DMS53 treated with DMSO at 0.1 percent for 48 hours (cell line): ENCODE measurements around the gene NT5C2.
"Not testable (repeated sequence)": the region's sequence is repeated elsewhere in the genome, so short reads cannot be mapped to it uniquely, and the experiment has no call there.

Experiments used
- DNase-seq: peaks from one replicate; lab custom pipeline; 2025; ENCODE audit not compliant: unreplicated experiment; lab: John Stamatoyannopoulos, UW

The NT5C2 gene

DNA sequence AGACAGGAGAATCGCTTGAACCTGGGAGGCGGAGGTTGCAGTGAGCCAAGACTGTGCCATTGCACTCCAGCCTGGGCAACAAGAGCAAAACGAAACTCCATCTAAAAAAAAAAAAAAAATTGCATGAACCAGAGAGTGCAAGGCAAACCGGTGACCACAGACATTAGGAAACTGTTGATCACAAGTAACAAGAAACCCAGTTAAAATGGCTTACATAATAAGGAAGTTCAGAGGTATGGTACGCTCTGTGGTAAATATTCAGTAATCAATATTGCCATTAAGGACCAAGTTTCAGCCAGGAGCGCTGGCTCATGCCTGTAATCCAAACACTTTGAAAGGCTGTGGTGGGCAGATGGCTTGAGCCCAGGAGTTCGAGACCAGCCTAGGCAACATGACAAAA lies 9.2 kb upstream of the NT5C2 start:
- DNase-seq: no peak

- no peak for DNase-seq
These were observed 6.4 kb upstream of the NT5C2 start for GRCh38 chr10:103199488-103199887.

DNA sequence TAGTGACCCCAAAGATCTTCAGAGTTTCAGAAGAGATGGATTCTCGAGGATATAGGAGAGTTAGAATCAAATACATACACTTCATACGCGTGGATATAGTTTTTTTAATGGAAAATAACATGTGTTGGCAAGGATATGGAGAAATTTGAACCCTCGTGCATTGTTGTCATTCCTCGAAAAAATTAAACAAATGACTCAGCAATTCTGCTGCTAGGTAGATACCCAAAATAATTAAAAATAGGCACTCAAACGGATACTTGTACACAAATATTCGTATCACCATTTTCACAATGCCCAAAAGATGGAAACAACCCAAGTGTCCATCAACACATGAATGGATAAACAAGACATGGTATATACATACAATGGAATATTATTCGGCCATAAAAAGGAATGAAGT lies 5.6 kb upstream of the NT5C2 start:
- DNase-seq: no peak

GRCh38 chr10:103197903-103198302 lies 4.8 kb upstream of the NT5C2 start:
- no peak for DNase-seq

GRCh38 chr10:103197174-103197573 lies 4.1 kb upstream of the NT5C2 start:
- peak; percentile 69 for DNase-seq

DNA sequence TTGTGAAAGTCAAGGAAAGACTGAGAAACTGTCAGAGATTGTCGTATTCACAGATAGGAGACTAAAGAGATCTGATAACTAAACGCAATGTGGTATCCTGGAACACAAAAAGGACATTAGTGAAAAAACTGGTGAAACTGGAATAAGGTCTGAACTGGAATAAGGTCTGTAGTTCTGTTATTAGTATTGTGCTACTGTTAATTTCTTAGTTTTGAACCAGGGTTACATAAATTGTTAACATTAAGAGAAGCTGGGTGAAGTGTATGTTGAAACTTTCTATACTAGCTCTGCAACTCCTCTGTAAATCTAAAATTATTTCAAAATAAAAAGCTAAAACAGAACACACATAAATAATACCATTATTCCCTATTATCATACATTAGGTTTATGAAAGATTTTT lies 3.4 kb upstream of the NT5C2 start:
- DNase-seq: no peak

DNA sequence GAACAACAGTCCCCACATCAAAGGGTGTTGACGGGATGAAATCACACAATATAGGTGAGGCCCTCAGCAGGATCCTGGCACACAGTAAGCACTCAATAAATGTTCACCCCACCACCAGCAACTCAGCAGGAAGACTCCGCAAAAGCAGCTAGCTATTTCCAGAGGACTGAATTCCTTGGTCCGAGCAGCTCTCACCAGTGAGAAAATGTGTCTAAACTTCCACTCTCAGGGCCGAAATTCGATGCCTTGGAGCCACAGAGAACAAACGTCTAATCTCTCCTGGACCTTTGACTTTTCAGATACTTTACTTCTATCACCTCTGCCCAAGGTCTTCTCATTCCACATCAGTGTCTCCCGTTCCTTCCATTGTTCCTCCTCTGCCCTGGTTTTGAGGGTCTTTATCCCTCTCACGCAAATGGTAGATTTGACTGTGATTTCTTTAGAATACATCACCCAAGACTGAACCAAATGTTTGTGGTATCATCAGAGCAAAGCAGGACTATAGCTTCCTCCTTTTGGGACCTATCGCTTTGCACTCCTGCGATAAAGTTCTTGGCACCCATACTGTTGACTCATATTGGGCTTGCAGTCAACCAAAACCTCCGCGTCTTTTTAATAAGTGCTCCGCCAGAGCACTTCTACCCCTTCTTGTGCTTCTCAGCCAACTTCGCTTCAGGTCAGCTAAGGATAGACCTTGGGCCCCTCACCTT lies 903 bp upstream of the NT5C2 start:
- DNase-seq: no peak

- DNase-seq: peak; percentile 66
These were observed 493 bp downstream of the NT5C2 start for GRCh38 chr10:103192451-103193106.

DNA sequence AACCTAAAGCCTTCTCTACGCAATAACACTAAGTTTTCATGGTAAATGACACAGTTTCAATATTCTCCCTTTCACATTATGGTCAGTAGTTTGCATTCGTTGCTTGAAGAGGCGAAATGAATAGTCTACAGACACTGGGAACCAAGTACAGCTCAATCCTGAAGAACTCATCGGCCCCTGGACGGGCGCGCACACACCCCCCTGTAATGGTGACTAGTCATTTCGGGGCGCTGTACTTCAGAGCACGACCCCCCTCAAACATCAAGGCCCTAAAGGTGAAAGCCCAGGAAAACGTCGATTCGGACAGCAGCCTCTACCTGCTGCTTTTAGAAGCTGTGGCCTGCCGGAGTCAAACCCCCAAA lies 1.0 kb downstream of the NT5C2 start:
- no peak for DNase-seq

- not testable (repeated sequence) for DNase-seq
These were observed 1.9 kb downstream of the NT5C2 start for GRCh38 chr10:103191198-103191597.

- no peak for DNase-seq
These were observed 4.2 kb downstream of the NT5C2 start for GRCh38 chr10:103188853-103189252.

DNA sequence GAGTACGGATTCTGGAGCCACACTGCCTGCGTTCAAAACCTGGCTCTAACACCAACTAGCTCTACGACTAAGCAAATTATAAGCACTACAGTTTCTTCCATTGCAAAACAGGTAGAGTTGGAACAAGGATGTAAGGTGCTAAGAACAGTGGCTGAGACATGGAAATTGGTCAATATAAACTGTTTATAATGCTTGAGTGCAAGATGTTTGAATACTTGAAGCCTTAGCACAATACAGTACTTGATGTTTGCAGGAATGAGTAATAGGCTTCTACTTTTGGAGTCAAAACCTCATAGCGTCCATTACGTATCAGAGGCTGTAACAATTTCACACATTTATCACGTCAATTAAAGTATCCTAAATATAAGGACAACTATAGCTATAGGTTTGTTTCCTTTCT lies 6.9 kb downstream of the NT5C2 start:
- no peak for DNase-seq

DNA sequence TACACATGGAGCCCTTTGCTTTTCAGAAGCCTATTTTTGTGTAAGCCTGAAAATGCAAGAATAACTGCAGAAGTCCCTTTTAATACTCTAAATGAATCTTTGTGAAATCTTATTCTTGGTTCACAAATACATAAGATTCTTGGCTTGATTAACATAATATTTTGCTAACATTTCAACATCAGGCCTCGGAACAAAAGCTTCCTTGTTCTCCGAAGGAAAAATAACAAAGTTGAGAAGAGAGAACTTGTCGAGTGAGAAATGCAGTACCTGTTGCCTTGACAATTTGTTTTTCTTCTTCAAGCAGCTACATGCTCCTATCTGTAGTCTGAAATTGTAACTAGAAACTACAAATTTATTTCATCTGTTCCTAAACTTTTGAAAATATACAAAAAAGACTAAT lies 8.5 kb downstream of the NT5C2 start:
- no peak for DNase-seq

GRCh38 chr10:103183991-103184451 lies 9.1 kb downstream of the NT5C2 start:
- DNase-seq: not testable (repeated sequence)

DNA sequence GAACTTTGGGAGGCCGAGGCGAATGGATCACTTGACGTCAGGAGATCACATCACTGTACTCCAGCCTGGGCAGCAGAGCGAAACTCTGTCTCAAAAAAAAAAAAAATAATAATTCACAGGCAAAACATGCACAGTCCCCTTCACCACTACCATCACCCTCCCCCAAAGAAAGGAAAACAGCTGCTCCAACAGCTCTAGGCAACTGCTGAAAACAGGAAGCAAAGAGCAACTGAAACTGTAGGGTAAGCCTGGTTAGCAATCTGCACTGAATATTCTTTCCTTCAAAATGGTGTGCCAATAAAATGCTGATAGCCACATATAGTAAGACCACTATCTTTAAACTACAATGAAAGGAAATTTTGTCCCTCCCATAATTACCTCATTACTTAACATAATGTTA lies 11.8 kb downstream of the NT5C2 start:
- DNase-seq: no peak

GRCh38 chr10:103180491-103180890 lies 12.6 kb downstream of the NT5C2 start:
- no peak for DNase-seq

DNA sequence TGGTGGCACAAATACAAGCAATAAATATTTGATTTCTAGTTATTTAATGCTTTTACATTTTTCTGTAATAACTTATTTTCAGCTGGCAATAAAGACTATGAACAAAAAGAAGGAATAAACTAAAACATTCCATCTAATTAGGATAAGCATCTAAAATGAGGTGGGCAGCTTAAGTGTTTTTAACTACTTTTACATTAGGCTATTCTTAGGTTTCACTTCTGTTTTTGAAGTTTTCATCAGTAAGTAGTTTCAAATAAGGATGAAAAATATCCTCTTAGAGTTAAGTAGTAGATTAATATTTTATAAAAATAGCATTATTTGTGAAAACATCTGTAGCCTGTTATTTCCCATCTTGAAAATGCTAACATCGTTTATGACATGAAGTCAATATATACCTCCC lies 15.9 kb downstream of the NT5C2 start:
- DNase-seq: no peak

DNA sequence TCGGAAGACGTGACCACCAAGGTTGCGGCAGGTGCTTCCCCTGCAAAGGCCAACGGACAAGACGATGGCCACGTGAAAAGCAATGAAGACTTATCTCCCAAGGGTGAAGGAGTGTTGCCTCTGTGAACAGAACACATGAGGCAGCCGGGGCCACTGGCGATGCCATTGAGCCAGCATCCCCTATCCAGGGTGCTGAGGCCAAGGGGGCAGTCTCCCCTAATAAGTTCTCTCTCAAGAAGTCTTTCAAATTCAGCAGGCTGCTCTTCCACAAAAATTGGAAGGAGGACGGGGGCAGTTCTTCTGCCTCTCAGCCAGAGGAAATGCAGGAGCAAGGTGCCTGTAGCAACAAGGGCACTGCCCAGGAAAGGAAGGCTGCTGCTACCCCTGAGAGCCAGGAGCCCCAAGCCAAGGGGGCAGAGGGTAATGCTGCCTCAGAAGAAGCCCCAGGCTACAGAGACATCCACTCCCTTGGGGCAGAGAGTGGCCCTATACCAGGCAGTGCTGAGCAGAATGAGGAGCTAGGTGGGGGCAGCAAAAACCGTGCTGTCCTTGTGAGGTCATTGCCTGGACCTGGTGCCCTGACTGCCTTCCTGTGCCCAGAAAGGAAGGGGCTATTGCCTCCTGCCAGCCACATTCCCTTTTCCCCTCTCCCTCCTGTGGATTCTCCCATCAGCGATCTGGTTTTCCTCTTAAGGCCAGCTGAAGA lies 17.3 kb downstream of the NT5C2 start:
- DNase-seq: no peak

GRCh38 chr10:103174324-103174723 lies 18.7 kb downstream of the NT5C2 start:
- DNase-seq: not testable (repeated sequence)

GRCh38 chr10:103171278-103171677 lies 21.8 kb downstream of the NT5C2 start:
- peak; percentile 25 for DNase-seq

- no peak for DNase-seq
These were observed 24.6 kb downstream of the NT5C2 start for GRCh38 chr10:103168438-103168837.

DNA sequence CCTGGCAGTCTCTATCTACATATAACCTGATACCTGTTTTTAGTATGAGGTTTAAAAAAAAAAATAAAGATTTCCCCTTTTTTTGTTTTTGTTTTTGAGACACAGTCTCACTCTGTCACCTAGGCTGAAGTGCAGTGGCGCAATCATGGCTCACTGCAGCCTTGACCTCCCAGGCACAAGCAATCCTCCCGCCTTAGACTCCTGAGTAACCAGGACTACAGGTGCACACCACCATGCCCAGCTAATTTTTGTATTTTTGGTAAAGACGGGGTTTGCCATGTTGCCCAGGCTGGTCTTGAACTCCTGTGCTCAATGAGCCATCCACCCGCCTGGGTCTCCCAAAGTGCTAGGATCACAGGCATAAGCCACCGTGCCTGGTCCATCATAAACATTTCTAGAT lies 25.5 kb downstream of the NT5C2 start:
- not testable (repeated sequence) for DNase-seq
